Measurements from ENCODE around the gene INSIG1.

The INSIG1 gene

GRCh38 chr7:155285833-155286232 lies 11.8 kb upstream of the INSIG1 start:
- DNase-seq = peak in 1 of 5 experiments; percentile 65

DNA sequence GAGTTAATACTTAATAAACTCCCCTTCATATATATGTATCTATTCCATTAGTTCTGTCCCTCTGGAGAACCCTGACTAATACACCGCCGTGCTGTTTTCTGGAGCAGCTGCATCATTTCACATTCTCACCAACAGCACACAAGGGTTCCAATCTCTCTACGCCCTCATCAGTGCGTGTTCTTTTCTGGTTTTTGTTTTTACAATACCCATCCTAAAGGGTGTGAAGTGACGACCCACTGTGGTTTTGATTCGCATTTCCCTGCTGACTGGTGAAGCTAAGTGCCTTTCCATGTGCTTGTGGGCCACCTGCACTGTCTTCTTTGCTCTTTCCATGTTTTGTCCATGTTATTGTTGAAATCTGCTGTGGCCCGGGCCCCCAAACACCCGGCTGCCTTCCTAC lies 11.0 kb upstream of the INSIG1 start:
- DNase-seq = peak in 1 of 5 experiments; percentile 62

- no peak for DNase-seq
These were observed 10.3 kb upstream of the INSIG1 start for GRCh38 chr7:155287284-155287935.

DNA sequence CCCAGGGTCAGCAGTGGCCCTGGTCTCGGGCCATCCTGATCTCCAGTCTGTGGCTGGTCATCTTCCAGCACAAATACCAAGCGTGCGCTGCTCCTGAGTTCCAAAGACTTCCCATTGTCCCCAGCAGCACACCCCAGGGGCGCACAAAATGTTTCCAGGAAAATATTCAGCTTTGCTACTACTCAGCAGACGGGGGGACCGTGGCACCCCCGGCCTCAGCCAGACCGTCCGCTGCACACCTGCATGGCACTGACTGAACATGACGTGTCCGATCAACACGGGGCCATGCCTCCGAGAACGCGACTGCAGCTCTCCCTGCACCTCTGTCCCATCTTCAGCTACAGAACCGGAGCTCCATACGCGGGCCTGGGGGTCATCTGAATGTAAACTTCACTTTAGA lies 9.6 kb upstream of the INSIG1 start:
- no peak for DNase-seq

GRCh38 chr7:155289107-155289506 lies 8.6 kb upstream of the INSIG1 start:
- DNase-seq = no peak

DNA sequence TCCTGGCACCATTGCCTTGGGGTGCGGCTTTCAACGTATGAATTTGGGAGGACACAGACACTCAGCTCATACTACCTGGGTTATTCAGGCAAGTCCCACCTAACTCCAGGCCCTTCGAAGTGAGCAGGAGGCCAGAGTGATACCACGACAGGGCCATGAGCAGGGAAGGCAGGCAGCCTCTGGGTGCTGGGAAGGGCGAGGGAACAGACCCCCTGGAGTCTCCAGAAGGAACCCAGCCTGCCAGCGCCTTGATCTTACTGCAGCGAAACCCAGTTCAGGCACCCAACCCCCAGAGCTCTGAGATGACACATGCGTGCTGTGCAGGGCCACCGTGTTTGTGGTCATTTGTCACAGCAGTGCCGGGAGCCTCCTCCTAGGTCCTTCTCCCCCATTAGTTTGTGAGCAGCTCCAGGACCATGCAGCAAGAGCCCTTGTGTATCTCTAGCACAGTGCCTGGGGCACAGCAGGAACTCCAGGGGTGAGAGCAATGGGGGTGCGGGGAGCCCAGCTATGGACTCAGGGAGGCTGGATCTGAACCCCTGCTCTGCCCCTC lies 7.7 kb upstream of the INSIG1 start:
- DNase-seq = no peak

GRCh38 chr7:155291045-155291530 lies 6.6 kb upstream of the INSIG1 start:
- no peak for DNase-seq

GRCh38 chr7:155291729-155292128 lies 5.9 kb upstream of the INSIG1 start:
- DNase-seq = no peak

DNA sequence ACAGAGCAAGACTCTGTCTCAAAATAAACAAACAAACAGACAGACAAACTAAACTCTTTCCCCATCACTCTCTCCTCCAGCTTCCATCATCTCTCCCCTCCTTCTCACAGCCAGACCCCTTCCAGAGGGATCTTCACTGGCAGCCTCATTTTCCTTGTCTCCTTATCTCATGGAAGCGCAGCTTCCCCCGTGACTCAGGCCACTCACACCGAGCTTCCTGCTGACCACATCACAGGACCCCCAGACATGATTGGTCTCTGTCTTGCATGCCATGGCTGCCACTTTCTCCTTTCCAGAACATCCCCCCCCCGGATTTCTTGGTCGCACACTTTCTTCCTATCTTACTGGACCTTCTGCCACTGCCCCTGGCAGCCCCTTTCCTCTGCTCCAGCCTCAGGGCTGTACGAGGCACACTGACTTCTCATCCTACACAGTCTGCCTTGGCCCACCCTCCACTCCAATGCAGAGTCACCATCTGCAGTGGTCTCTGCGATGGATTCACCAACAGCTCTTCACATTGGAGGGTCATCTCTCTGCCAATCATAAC lies 4.9 kb upstream of the INSIG1 start:
- DNase-seq = no peak

DNA sequence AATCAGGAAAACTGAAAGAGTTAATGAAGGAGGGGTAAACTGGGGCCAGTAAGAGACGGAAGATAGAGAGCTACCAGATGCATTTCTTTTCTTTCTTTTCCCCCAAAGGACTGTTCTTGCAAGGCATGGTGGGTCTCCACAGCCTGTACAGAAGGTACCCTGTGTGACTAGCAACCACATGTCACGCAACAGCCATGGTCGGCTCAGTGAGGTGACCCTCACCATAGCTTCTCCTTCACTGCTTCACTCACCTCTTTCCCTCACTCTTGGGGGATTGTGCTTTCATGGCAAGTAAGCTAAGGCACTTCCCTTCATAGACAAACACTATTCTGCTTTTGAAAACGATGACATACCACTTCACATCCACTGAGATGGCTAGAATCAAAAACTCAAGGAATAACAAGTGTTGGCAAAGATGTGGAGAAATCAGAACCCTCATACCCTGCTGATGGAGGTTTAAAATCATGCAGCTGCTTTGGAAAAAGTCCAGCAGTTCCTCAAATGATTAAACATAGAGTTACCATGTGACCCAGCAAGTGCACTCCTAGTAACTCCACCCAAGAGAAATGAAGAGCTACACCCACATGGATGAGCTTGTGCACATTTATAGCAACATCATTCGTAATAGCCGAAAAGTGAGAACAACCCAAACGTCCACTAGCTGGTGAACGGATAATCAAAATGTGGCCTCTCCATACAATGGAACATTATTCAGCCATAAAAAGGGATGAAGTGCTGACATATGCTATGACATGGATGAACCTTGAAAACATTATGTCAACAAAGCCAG lies 3.8 kb upstream of the INSIG1 start:
- no peak for DNase-seq

DNA sequence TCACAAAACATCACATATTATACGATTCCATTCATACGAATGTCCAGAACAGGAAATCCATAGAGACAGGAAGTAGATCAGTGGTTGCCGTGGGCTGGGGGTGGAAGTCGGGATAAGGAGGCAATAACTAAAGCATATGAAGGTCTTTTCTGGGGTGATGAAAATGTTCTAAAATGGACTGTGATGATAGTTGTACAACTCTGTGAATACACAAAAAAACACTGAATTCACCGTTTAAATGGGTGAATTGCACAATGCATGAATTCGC lies 3.2 kb upstream of the INSIG1 start:
- no peak for DNase-seq

DNA sequence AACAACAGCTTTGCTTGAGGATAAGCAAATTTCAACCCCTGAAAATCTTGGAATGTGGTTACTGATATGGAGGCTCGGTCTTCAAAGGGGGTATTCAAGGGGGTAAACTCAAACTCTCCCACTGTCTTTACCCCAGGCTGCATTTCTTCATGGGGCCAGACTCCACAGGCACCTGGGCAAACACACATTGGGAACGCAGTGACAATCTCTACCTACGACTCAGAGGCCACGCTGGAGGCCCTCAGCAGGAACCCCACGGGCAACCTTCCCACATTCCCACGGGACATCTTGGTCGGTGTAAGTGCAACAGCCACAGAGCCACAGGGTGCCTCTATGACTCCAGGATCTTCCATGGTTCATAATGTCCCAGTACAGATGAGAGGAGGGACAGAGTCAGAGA lies 2.2 kb upstream of the INSIG1 start:
- DNase-seq = no peak

GRCh38 chr7:155296006-155296787 lies 1.5 kb upstream of the INSIG1 start:
- DNase-seq = no peak

DNA sequence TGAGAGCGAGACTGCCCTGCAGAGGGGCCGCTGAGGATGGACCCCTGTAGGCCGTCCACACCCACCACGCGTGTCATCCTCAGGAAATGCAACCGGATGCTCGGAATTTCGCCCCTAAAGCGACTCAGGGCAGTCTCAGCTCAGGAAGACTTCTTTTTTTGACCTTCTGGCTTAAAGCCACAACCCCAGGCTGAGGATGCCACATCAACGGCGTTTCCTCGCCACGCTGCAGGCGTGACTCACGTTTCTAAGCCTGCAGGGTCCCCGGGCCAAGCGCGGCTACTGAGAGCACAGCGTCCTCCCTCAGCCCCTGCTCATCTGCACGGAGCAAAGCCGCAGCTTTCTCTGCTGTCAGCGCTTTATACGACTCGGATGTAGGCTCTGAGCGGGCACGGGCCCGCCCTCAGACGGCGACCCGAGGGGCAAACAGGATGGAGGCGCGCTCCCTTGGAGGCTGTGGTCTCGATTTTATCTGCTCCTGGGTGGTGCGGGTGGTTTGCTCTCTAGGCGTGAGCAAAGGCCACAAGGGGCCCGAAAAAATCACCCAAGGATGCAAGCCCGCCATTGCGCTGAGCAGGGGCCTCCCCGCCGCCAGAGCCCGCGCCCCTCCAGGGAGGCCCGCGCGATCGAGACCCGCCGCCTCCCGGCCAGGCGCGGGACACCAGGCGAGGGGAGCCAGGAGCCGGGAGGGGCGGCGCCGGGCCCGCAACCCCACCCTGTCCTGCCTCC lies 726 bp upstream of the INSIG1 start:
- peak; percentile 59 to 99 (median 83) for DNase-seq

DNA sequence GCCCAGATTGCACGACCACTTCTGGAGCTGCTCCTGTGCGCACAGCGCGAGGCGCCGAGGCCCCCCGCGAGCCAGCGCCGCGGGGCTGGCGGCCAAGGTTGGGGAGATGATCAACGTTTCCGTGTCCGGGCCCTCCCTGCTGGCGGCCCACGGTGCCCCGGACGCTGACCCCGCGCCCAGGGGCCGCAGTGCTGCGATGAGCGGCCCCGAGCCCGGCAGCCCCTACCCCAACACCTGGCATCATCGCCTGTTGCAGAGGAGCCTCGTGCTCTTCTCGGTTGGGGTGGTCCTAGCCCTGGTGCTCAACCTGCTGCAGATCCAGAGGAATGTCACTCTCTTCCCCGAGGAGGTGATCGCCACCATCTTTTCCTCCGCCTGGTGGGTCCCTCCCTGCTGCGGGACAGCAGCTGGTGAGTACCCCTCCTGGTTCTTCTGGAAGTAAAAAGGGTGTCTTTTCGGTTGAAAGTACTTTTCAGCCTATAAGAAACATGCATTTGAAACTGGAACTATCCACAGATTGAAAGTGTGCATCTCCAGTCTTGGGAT lies 683 bp downstream of the INSIG1 start:
- DNase-seq = peak in 2 of 5 experiments; percentile 18 to 43

GRCh38 chr7:155298834-155299534 lies 1.3 kb downstream of the INSIG1 start:
- peak; percentile 85 to 99 (median 96) for DNase-seq

- DNase-seq = peak in 1 of 5 experiments; percentile 46
These were observed 2.0 kb downstream of the INSIG1 start for GRCh38 chr7:155299535-155300202.

DNA sequence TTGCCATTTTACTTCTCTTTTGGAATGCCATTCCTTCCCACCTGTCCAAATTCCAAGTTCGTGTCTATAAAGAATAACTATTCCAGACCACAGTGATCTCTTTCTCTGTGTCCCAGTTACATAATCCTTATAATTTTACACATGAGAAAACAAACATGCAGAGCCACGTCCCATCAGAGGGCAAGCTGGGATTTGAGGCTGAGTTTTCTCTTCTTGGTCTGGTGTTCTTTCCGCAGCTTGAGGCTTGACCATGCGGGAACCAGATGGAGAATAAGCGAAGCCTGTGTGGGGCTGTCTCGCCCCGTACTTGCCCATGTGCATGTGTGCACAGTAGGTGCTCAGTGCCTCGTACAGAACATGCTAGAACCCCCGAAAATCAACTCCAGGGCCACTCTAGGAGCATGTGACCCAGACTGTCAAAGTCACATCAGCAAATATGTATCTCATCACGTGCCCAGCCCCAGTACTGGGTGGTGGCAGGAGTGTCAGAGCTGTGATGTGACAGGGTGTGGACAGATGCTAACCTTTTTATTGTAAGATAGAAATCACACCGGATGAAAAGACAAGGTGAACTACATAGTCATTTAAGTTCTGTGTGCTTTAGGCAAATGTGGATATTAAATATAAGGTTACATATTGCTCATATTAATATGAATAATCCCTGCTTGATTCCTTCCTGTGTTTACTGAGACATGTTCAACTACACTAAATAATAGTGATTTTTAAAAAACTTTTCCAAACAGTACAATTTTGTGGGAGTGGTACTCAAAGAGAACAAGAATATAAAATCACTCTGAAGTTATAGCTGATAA lies 3.2 kb downstream of the INSIG1 start:
- DNase-seq = peak in 1 of 5 experiments; percentile 67

GRCh38 chr7:155303039-155303593 lies 5.4 kb downstream of the INSIG1 start:
- DNase-seq = no peak
